ENCODE results near the gene SLC45A3.
"Not testable (repeated sequence)": the region's sequence is repeated elsewhere in the genome, so short reads cannot be mapped to it uniquely, and the experiment has no call there.

SLC45A3 gene

DNA sequence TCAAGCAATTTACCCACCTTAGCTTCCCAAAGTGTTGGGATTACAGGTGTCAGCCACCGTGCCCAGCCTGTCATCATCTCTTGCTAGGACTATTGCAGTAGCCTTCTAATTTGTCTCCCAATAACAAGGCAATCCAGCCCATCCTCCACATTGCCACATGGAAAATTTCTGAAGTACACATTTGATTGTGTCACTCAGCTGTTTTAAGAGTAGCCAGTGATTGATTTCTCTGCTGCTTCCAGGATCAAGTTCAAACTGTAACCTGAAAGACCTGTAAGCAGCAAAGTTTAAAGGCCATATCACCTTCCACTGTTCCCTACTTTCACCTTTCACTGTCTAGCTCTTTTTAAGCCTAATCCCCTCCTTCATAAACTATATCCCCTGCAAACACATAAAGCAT, 40.7 kb downstream of the SLC45A3 start:
- H3K4me3 ChIP-seq (ENCODE audit: low read depth, low read length), result no peak overlapping the region
- DNase-seq (ENCODE audit: low read depth, low spot score), result no peak
- TF ChIP-seq, protein P1, sequence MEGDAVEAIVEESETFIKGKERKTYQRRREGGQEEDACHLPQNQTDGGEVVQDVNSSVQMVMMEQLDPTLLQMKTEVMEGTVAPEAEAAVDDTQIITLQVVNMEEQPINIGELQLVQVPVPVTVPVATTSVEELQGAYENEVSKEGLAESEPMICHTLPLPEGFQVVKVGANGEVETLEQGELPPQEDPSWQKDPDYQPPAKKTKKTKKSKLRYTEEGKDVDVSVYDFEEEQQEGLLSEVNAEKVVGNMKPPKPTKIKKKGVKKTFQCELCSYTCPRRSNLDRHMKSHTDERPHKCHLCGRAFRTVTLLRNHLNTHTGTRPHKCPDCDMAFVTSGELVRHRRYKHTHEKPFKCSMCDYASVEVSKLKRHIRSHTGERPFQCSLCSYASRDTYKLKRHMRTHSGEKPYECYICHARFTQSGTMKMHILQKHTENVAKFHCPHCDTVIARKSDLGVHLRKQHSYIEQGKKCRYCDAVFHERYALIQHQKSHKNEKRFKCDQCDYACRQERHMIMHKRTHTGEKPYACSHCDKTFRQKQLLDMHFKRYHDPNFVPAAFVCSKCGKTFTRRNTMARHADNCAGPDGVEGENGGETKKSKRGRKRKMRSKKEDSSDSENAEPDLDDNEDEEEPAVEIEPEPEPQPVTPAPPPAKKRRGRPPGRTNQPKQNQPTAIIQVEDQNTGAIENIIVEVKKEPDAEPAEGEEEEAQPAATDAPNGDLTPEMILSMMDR (IDR thresholded peaks at IDR 0.05; ENCODE audit: low read depth, low read length), result no peak
- in situ Hi-C loops (cut with HindIII; ENCODE audit: low sequenced_read_pairs), result no loop called here

DNA sequence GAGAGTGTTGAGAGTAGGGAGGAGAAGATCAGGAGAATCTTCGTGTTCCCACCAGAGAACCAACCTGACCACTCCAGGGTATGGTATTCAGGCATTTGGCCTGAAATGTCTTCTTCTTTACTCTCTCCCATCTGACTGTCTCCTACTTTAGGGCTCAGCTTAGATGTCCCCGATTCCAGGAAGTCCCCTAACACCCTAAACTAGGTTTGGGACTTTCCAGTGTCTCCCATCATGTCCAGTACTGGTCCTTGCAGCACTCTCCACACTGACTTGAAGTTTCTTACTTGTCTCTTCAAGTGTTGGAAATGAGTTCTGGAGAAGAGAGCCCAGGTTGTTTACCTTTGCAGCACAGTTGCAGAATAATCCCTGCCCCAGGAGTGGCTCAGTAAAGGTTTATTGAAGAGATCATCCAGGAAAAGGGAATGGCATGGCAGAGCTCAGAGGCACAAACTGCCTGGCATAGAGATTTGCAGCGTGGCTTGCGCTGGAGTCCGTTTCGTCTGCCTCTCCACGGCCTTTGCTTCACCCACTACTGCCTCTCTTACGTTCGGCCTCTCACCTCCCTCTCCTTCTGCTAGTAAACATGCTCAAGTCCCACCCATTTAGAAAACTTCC, 42.3 kb downstream of the SLC45A3 start:
- no peak for DNase-seq (ENCODE audit: low read depth, low spot score)
- no peak overlapping the region for H3K4me3 ChIP-seq (ENCODE audit: low read depth, low read length)
- TF ChIP-seq, protein P1 (IDR thresholded peaks at IDR 0.05; ENCODE audit: low read depth, low read length), result no peak
- in situ Hi-C loops (cut with HindIII; ENCODE audit: low sequenced_read_pairs), result no loop called here

- H3K4me3 ChIP-seq (ENCODE audit: low read depth, low read length), result no peak overlapping the region
- in situ Hi-C loops (cut with HindIII; ENCODE audit: low sequenced_read_pairs), result no loop called here
- DNase-seq (ENCODE audit: low read depth, low spot score), result no peak
- TF ChIP-seq, protein P1 (IDR thresholded peaks at IDR 0.05; ENCODE audit: low read depth, low read length), result no peak
Measured at GRCh38 chr1:205636732-205637131, 43.6 kb downstream of the SLC45A3 start.

DNA sequence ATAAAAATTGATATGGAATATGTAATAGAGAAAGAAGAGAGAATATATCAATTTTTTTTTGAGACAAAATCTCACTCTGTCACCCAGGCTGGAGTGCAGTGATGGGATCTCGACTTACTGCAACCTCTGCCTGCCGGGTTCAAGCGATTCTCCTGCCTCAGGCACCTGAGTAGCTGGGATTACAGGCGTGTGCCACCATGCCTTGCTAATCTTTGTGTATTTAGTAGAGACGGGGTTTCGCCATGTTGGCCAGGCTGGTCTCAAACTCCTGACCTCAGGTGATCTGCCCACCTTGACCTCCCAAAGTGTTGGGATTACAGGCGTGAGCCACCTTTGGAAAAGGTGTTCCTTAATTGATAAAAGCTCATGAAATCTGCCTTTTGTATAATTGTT, 44.2 kb downstream of the SLC45A3 start:
- H3K4me3 ChIP-seq (ENCODE audit: low read depth, low read length); in situ Hi-C loops (cut with HindIII; ENCODE audit: low sequenced_read_pairs); DNase-seq (ENCODE audit: low read depth, low spot score): not testable (repeated sequence)

GRCh38 chr1:205633421-205633976, 46.8 kb downstream of the SLC45A3 start:
- no peak overlapping the region for H3K4me3 ChIP-seq (ENCODE audit: low read depth, low read length)
- no peak for DNase-seq (ENCODE audit: low read depth, low spot score)
- in situ Hi-C loops (cut with HindIII; ENCODE audit: low sequenced_read_pairs), result no loop called here
- TF ChIP-seq, protein P1 (IDR thresholded peaks at IDR 0.05; ENCODE audit: low read depth, low read length), result no peak

- in situ Hi-C loops (cut with HindIII; ENCODE audit: low sequenced_read_pairs), result no loop called here
- no peak for DNase-seq (ENCODE audit: low read depth, low spot score)
- H3K4me3 ChIP-seq (ENCODE audit: low read depth, low read length), result peak overlapping the region; percentile 80
- TF ChIP-seq, protein P1 (IDR thresholded peaks at IDR 0.05; ENCODE audit: low read depth, low read length), result no peak
Measured at GRCh38 chr1:205632669-205633169, 47.6 kb downstream of the SLC45A3 start.

All from astrocyte of the spinal cord (primary cell).